ENCODE data around the gene NEDD8. TPM values are rescaled to one million over a fixed set of nuclear protein-coding genes. Genes with fewer than 3 reads are reported as not detected.

The NEDD8 gene
- total and polyA plus RNA-seq, 4 experiments from 2014 or later: 116 to 425 (median 239) TPM

- H3K4me1 Mint-ChIP-seq: peaks cover 34 to 67% (median 54%) of the 10 kb centered on the region in 4 donors
- intact Hi-C loops (cut with micrococcal nuclease): loop anchor here (2.0 kb wide), 1 partner anchor 76 kb away; the partner anchor contains the start of gene RABGGTA
- H3K27me3 Mint-ChIP-seq: no peaks in the 10 kb centered on the region
Observed at GRCh38 chr14:24194186-24194872, 37.8 kb downstream of the NEDD8 start.

GRCh38 chr14:24192933-24193332 is 39.2 kb downstream of the NEDD8 start:
- H3K4me3 ChIP-seq (ENCODE audit: low read length in 2 of 2): no peak overlapping the region
- no peak overlapping the region for H3K27ac ChIP-seq (ENCODE audit: low read depth, low read length)
- ChIA-PET POLR2A (ENCODE audit: partially characterized antibody) (interaction anchor here (3.8 to 4.3 kb wide), 2 partner anchors 19 to 56 kb away, joined by 26 to 107 read pairs; partner anchors contain the start of genes CHMP4A and PSME1), CTCF (ENCODE audit: partially characterized antibody) (no interaction called here)
- H3K4me1 Mint-ChIP-seq: peaks cover 31 to 70% (median 54%) of the 10 kb centered on the region in 4 donors
- H3K9me3 ChIP-seq (ENCODE audit: control insufficient read depth in 1 of 2, low read length in 2 of 2): no peaks in the 10 kb centered on the region
- H3K9me3 Mint-ChIP-seq: peaks cover 0 to 2% (median 0%) of the 10 kb centered on the region in 8 donors
- intact Hi-C loops (cut with micrococcal nuclease): no loop called here
- peaks cover 15% of the 10 kb centered on the region for H3K36me3 ChIP-seq (ENCODE audit: insufficient read depth, low read length)
- H3K4me3 Mint-ChIP-seq: peak overlapping the region in 5 of 8 donors; percentile 13 to 36 (median 25)
- peak overlapping the region; percentile 25 to 94 (median 73) for H3K27ac Mint-ChIP-seq
- peaks cover 43% of the 10 kb centered on the region for H3K4me1 ChIP-seq (ENCODE audit: insufficient read depth, low read length)
- no peaks in the 10 kb centered on the region for H3K27me3 Mint-ChIP-seq
- DNase-seq: no peak
- H3K27me3 ChIP-seq (ENCODE audit: insufficient read depth, low read length): no peaks in the 10 kb centered on the region
- H3K36me3 Mint-ChIP-seq: peaks cover 14 to 49% of the 10 kb centered on the region in 2 donors

More at GRCh38 chr14:24194186-24194872, 37.8 kb downstream of the NEDD8 start:
- Histone ChIP-seq H3K27ac (ENCODE audit: low read depth, low read length) (peak overlapping the region; percentile 98), H3K9me3 (ENCODE audit: control insufficient read depth in 1 of 2, low read length in 2 of 2) (no peaks in the 10 kb centered on the region), H3K36me3 (ENCODE audit: insufficient read depth, low read length) (peaks cover 15% of the 10 kb centered on the region), H3K4me3 (ENCODE audit: low read length in 2 of 2) (peak overlapping the region; percentile 87 to 90), H3K4me1 (ENCODE audit: insufficient read depth, low read length) (peaks cover 39% of the 10 kb centered on the region), H3K27me3 (ENCODE audit: insufficient read depth, low read length) (no peaks in the 10 kb centered on the region)
- no peak for DNase-seq
- Mint-ChIP-seq H3K27ac (peak overlapping the region; percentile 92 to 99 (median 97)), H3K9me3 (peaks cover 0 to 2% (median 0%) of the 10 kb centered on the region in 8 donors), H3K36me3 (peaks cover 20 to 44% of the 10 kb centered on the region in 2 donors), H3K4me3 (peak overlapping the region; percentile 93 to 98 (median 94))
- ChIA-PET CTCF (ENCODE audit: partially characterized antibody) (interaction anchor here (1.0 to 3.7 kb wide), 6 partner anchors 21 to 103 kb away, joined by 3 to 23 read pairs (median 8); partner anchors contain the start of genes CHMP4A, EMC9, IRF9 and MDP1), POLR2A (ENCODE audit: partially characterized antibody) (interaction anchor here (1.3 to 4.3 kb wide), 18 partner anchors 18 to 248 kb away, joined by 3 to 107 read pairs (median 18); partner anchors contain the start of genes CBLN3, CHMP4A, DCAF11 and EMC9)

- Histone ChIP-seq H3K36me3 (ENCODE audit: insufficient read depth, low read length) (peaks cover 28% of the 10 kb centered on the region), H3K4me1 (ENCODE audit: insufficient read depth, low read length) (peaks cover 36% of the 10 kb centered on the region), H3K27me3 (ENCODE audit: insufficient read depth, low read length) (no peaks in the 10 kb centered on the region), H3K9me3 (ENCODE audit: control insufficient read depth in 1 of 2, low read length in 2 of 2) (no peaks in the 10 kb centered on the region), H3K4me3 (ENCODE audit: low read length in 2 of 2) (no peak overlapping the region), H3K27ac (ENCODE audit: low read depth, low read length) (no peak overlapping the region)
- Mint-ChIP-seq H3K27ac (peak overlapping the region in 6 of 7 donors; percentile 32 to 96 (median 86)), H3K9me3 (no peaks in the 10 kb centered on the region), H3K36me3 (peaks cover 14 to 52% of the 10 kb centered on the region in 2 donors), H3K4me1 (peaks cover 32 to 69% (median 50%) of the 10 kb centered on the region in 4 donors), H3K27me3 (no peaks in the 10 kb centered on the region), H3K4me3 (no peak overlapping the region)
- DNase-seq: peak in 1 of 5 donors; percentile 37
- POLR2A ChIA-PET (ENCODE audit: partially characterized antibody): interaction anchor here (1.3 kb wide), 1 partner anchor 52 kb away, joined by 3 read pairs; the partner anchor contains the start of gene TINF2
- CTCF ChIA-PET (ENCODE audit: partially characterized antibody): interaction anchor here (1.1 to 1.4 kb wide), 2 partner anchors 29 to 118 kb away, joined by 3 read pairs; partner anchors contain the start of genes CIDEB and IRF9
- intact Hi-C loops (cut with micrococcal nuclease): no loop called here
Observed at GRCh38 chr14:24190416-24190815, 41.8 kb downstream of the NEDD8 start.

- CTCF ChIA-PET (ENCODE audit: partially characterized antibody): interaction anchor here (0.6 to 3.9 kb wide), 9 partner anchors 24 to 119 kb away, joined by 3 to 15 read pairs (median 4); partner anchors contain the start of genes CHMP4A, CIDEB, IRF9 and MDP1
- Histone ChIP-seq H3K36me3 (ENCODE audit: insufficient read depth, low read length) (peaks cover 38% of the 10 kb centered on the region), H3K27ac (ENCODE audit: low read depth, low read length) (peak overlapping the region; percentile 80), H3K9me3 (ENCODE audit: control insufficient read depth in 1 of 2, low read length in 2 of 2) (no peaks in the 10 kb centered on the region), H3K4me3 (ENCODE audit: low read length in 2 of 2) (no peak overlapping the region), H3K4me1 (ENCODE audit: insufficient read depth, low read length) (peaks cover 30% of the 10 kb centered on the region), H3K27me3 (ENCODE audit: insufficient read depth, low read length) (no peaks in the 10 kb centered on the region)
- peaks cover 14 to 47% of the 10 kb centered on the region in 2 donors for H3K36me3 Mint-ChIP-seq
- peaks cover 26 to 63% (median 43%) of the 10 kb centered on the region in 4 donors for H3K4me1 Mint-ChIP-seq
- DNase-seq: no peak
- no peaks in the 10 kb centered on the region for H3K9me3 Mint-ChIP-seq
- POLR2A ChIA-PET (ENCODE audit: partially characterized antibody): interaction anchor here (0.9 to 5.6 kb wide), 21 partner anchors 10 to 150 kb away, joined by 3 to 75 read pairs (median 6); partner anchors contain the start of genes CHMP4A, DCAF11, GMPR2 and IRF9
- H3K27ac Mint-ChIP-seq: peak overlapping the region; percentile 93 to 96 (median 96)
- intact Hi-C loops (cut with micrococcal nuclease): loop anchor here (2.0 kb wide), 1 partner anchor 53 kb away; the partner anchor contains the start of gene TINF2
- peak overlapping the region in 1 of 8 donors; percentile 96 for H3K4me3 Mint-ChIP-seq
- H3K27me3 Mint-ChIP-seq: no peaks in the 10 kb centered on the region
Observed at GRCh38 chr14:24189460-24189859, 42.7 kb downstream of the NEDD8 start.

- Mint-ChIP-seq H3K9me3 (no peaks in the 10 kb centered on the region), H3K4me1 (peaks cover 22 to 59% (median 38%) of the 10 kb centered on the region in 4 donors), H3K36me3 (peaks cover 14 to 47% of the 10 kb centered on the region in 2 donors), H3K27me3 (no peaks in the 10 kb centered on the region), H3K4me3 (peak overlapping the region in 7 of 8 donors; percentile 91 to 96 (median 93)), H3K27ac (peak overlapping the region; percentile 93 to 96 (median 96))
- DNase-seq: no peak
- intact Hi-C loops (cut with micrococcal nuclease): loop anchor here (2.0 kb wide), 1 partner anchor 54 kb away; the partner anchor contains the start of gene TINF2
- Histone ChIP-seq H3K27ac (ENCODE audit: low read depth, low read length) (peak overlapping the region; percentile 80), H3K27me3 (ENCODE audit: insufficient read depth, low read length) (no peaks in the 10 kb centered on the region), H3K36me3 (ENCODE audit: insufficient read depth, low read length) (peaks cover 42% of the 10 kb centered on the region), H3K9me3 (ENCODE audit: control insufficient read depth in 1 of 2, low read length in 2 of 2) (no peaks in the 10 kb centered on the region), H3K4me3 (ENCODE audit: low read length in 2 of 2) (no peak overlapping the region), H3K4me1 (ENCODE audit: insufficient read depth, low read length) (peaks cover 26% of the 10 kb centered on the region)
- ChIA-PET CTCF (ENCODE audit: partially characterized antibody) (interaction anchor here (0.6 to 3.9 kb wide), 10 partner anchors 25 to 119 kb away, joined by 3 to 15 read pairs (median 4); partner anchors contain the start of genes CHMP4A, CIDEB, IRF9 and MDP1), POLR2A (ENCODE audit: partially characterized antibody) (interaction anchor here (0.8 to 5.6 kb wide), 26 partner anchors 10 to 241 kb away, joined by 3 to 75 read pairs (median 5); partner anchors contain the start of genes CBLN3, CHMP4A, DCAF11 and EMC9)
Observed at GRCh38 chr14:24189059-24189375, 43.1 kb downstream of the NEDD8 start.

- intact Hi-C loops (cut with micrococcal nuclease): loop anchor here (1.0 to 2.0 kb wide), 7 partner anchors 17 to 74 kb away; partner anchors contain the start of genes CHMP4A, DCAF11, GMPR2 and IRF9
- peak; percentile 92 to 98 (median 95) for DNase-seq
- H3K36me3 Mint-ChIP-seq: peaks cover 14 to 50% of the 10 kb centered on the region in 2 donors
- H3K36me3 ChIP-seq (ENCODE audit: insufficient read depth, low read length): peaks cover 43% of the 10 kb centered on the region
- peak within 1 kb of the TSS; percentile 90 to 96 (median 93) for H3K4me3 Mint-ChIP-seq
- peaks cover 20 to 56% (median 36%) of the 10 kb centered on the region in 4 donors for H3K4me1 Mint-ChIP-seq
- H3K9me3 ChIP-seq (ENCODE audit: control insufficient read depth in 1 of 2, low read length in 2 of 2): no peaks in the 10 kb centered on the region
- ChIA-PET CTCF (ENCODE audit: partially characterized antibody) (interaction anchor here (0.6 to 3.9 kb wide), 9 partner anchors 25 to 82 kb away, joined by 3 to 15 read pairs (median 4); partner anchors contain the start of genes CHMP4A, IRF9, MDP1 and RNF31), POLR2A (ENCODE audit: partially characterized antibody) (interaction anchor here (0.8 to 5.6 kb wide), 28 partner anchors 10 to 241 kb away, joined by 3 to 75 read pairs (median 5); partner anchors contain the start of genes CBLN3, CHMP4A, DCAF11 and EMC9)
- H3K27ac ChIP-seq (ENCODE audit: low read depth, low read length): peak within 1 kb of the TSS; percentile 80
- H3K27ac Mint-ChIP-seq: peak within 1 kb of the TSS; percentile 93 to 96 (median 96)
- H3K9me3 Mint-ChIP-seq: no peaks in the 10 kb centered on the region
- H3K27me3 ChIP-seq (ENCODE audit: insufficient read depth, low read length): no peaks in the 10 kb centered on the region
- H3K4me1 ChIP-seq (ENCODE audit: insufficient read depth, low read length): peaks cover 23% of the 10 kb centered on the region
- H3K27me3 Mint-ChIP-seq: no peaks in the 10 kb centered on the region
- peak within 1 kb of the TSS; percentile 31 to 90 for H3K4me3 ChIP-seq (ENCODE audit: low read length in 2 of 2)
Observed at GRCh38 chr14:24188251-24189058, 43.7 kb downstream of the NEDD8 start, which contains the start of gene IPO4. Gene IPO4 (minus strand): TSS chr14:24188816. CDS start chr14:24188787, 29 bp downstream.
